ENCODE measurements around the gene ITCH.

The ITCH gene

GRCh38 chr20:34560141-34560523, 197.1 kb downstream of the ITCH start:
- DNase-seq: no peak

DNA sequence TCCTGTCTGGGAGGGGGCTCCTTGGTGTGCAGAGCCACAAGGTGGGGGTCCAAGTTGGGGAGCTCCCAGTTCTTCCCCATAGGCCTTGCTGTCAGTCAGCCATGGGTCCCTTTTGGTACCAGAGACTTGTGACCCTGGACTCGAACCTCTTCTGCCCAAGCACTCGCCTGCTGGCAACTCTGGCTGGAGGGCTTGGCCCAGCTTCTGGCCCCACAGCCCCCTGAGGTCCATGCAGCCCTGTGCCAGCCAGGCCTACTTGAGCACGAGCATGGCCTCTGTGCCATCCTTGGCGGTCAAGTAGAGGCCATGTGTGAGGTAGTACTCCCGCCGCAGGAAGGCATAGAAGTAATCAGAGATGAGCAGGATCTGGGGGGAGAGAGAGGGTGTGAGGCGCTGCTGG, 197.5 kb downstream of the ITCH start:
- no peak for DNase-seq
